Esophagus muscularis mucosa (tissue), 4 donors: ENCODE measurements around the gene DCAF15. TPM values are rescaled to one million over a fixed set of nuclear protein-coding genes. Genes with fewer than 3 reads are reported as not detected.

Experiments
- DNase-seq: peaks from one replicate; pipeline ENCODE4 v3.0.0-alpha.2; 2017; ENCODE audit errors: extremely low spot score
- H3K27ac ChIP-seq, 4 donors: fragments of 200-600 bp; sonication (generic); replicated peaks in 1 of 4; 1 replicate in 3 of 4; 2 replicates in 1 of 4; pipeline ENCODE4 v1.5.1; 2016 to 2019; ENCODE audit warnings: mild to moderate bottlenecking in 1 of 4
- H3K27me3 ChIP-seq, 4 donors: fragments of 200-600 bp; sonication (generic); one replicate each; pipeline versions ENCODE4 v1.5.1 to v1.6.0; 2016 to 2019
- H3K36me3 ChIP-seq, 4 donors: fragments of 200-600 bp; sonication (generic); one replicate each; pipeline ENCODE4 v1.5.1; 2016 to 2019
- H3K4me1 ChIP-seq, 4 donors: fragments of 200-600 bp; sonication (generic); one replicate each; pipeline ENCODE4 v1.5.1; 2016 to 2019
- H3K4me3 ChIP-seq, 4 donors: fragments of 200-600 bp; sonication (generic); 1 replicate in 2 of 4; 2 replicates in 2 of 4; pipeline ENCODE4 v1.5.1; 2016 to 2019; ENCODE audit warnings: mild to moderate bottlenecking in 4 of 4, moderate library complexity in 1 of 4
- H3K9me3 ChIP-seq, 4 donors: fragments of 200-600 bp; sonication (generic); 1 replicate in 3 of 4; 2 replicates in 1 of 4; pipeline ENCODE4 v1.5.1; 2016 to 2019
- EP300 ChIP-seq: sonication (generic); formaldehyde crosslinking; IDR thresholded peaks from one replicate; pipeline ENCODE4 v1.6.1; 2017; ENCODE audit warnings: antibody characterized with exemption
- POLR2A ChIP-seq: fragments of 450-650 bp; IDR thresholded peaks from one replicate; pipeline ENCODE4 v1.6.1; 2017; ENCODE audit warnings: antibody characterized with exemption, moderate library complexity, mild to moderate bottlenecking, low read depth
- POLR2AphosphoS5 ChIP-seq, 2 donors: sonication (generic); formaldehyde crosslinking; IDR thresholded peaks; one replicate each; pipeline ENCODE4 v1.6.1; 2017; ENCODE audit warnings: antibody characterized with exemption in 2 of 2
- WGBS: methylation state at CpG from one replicate; pipeline ENCODE4 v1.1.5; 2018; 5-methylcytosine and 5-hydroxymethylcytosine counted together
- intact Hi-C: fragments of 100-400 bp; cut with DNase I; formaldehyde crosslinking; loops from one replicate; pipeline ENCODE4 v1.15.1; 2023
- total RNA-seq, 4 donors: library from RNA; depleted of rRNA; stranded (reverse); fragments of >200 nt; gene quantifications; one replicate each; pipeline versions ENCODE4 v1.1.0 to v1.2.1, GENCODE V29; 2016
- TF ChIP-seq, protein P1 (sequence below), 3 experiments: fragments of 200-600 bp in 2 of 3; fragments of 450-650 bp in 1 of 3; sonication (generic) in 2 of 3; IDR thresholded peaks; one replicate each; pipeline ENCODE4 v1.5.1; 2017 to 2019; ENCODE audit warnings: antibody characterized with exemption in 3 of 3, mild to moderate bottlenecking in 2 of 3, moderate library complexity in 1 of 3

Gene DCAF15
- total RNA-seq, 4 donors from 2014 or later, result 9.8 to 23.9 (median 13.4) TPM

DNA sequence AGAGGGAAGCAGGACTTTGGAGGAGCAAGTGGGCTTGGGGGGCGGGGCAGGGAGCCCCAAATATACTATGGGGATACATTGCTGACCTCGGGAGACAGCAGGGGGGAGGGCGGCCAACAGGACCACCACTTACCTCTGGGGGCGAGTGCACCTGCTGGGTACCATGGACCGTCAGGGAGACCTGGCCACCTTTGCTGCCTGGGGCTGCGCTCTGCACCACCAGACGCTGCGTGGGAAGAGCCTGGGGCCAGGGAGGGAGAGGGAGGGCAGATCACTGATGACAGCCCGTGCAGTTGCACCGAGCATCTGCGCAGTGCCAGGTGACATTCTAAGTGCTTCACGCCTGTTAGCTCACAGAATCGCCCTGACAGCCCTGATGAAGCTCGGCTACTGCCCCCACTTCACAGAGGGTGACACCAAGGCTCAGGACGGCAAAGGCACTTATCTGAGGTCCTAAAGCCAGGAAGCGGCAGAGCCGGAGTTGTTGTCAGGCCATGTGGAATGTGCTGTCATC, 29.7 kb downstream of the DCAF15 start:
- intact Hi-C loops, result no loop called here

GRCh38 chr19:13982773-13983172, 30.5 kb downstream of the DCAF15 start:
- WGBS, result 98% methylated on average over 8 of the region's 9 CpGs
- peaks cover 39 to 48% (median 45%) of the 10 kb centered on the region in 4 donors for H3K4me1 ChIP-seq
- intact Hi-C loops, result no loop called here

More for the DNA sequence above, 29.7 kb downstream of the DCAF15 start:
- Histone ChIP-seq H3K27ac (no peak overlapping the region), H3K27me3 (no peaks in the 10 kb centered on the region), H3K4me1 (peaks cover 33 to 41% (median 39%) of the 10 kb centered on the region in 4 donors), H3K4me3 (no peak overlapping the region), H3K36me3 (peaks cover 0 to 12% (median 8%) of the 10 kb centered on the region in 4 donors), H3K9me3 (no peaks in the 10 kb centered on the region)
- DNase-seq, result no peak
- no peak for TF ChIP-seq EP300
- TF ChIP-seq POLR2A, result no peak
- TF ChIP-seq, protein P1, sequence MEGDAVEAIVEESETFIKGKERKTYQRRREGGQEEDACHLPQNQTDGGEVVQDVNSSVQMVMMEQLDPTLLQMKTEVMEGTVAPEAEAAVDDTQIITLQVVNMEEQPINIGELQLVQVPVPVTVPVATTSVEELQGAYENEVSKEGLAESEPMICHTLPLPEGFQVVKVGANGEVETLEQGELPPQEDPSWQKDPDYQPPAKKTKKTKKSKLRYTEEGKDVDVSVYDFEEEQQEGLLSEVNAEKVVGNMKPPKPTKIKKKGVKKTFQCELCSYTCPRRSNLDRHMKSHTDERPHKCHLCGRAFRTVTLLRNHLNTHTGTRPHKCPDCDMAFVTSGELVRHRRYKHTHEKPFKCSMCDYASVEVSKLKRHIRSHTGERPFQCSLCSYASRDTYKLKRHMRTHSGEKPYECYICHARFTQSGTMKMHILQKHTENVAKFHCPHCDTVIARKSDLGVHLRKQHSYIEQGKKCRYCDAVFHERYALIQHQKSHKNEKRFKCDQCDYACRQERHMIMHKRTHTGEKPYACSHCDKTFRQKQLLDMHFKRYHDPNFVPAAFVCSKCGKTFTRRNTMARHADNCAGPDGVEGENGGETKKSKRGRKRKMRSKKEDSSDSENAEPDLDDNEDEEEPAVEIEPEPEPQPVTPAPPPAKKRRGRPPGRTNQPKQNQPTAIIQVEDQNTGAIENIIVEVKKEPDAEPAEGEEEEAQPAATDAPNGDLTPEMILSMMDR (IDR thresholded peaks at IDR 0.05), result no peak
- no peak for TF ChIP-seq POLR2AphosphoS5 (IDR thresholded peaks at IDR 0.05)
- WGBS, result 94% methylated on average over 9 of the region's 17 CpGs

GRCh38 chr19:13983213-13983889, 31.0 kb downstream of the DCAF15 start:
- WGBS, result 85% methylated on average over 13 of the region's 21 CpGs
- TF ChIP-seq, protein P1 (IDR thresholded peaks at IDR 0.05), result no peak
- no peak for TF ChIP-seq POLR2A
- TF ChIP-seq EP300, result no peak
- no peak for TF ChIP-seq POLR2AphosphoS5 (IDR thresholded peaks at IDR 0.05)
- H3K9me3 ChIP-seq, result no peaks in the 10 kb centered on the region
- H3K36me3 ChIP-seq, result peaks cover 0 to 12% (median 8%) of the 10 kb centered on the region in 4 donors
- peaks cover 34 to 47% (median 41%) of the 10 kb centered on the region in 4 donors for H3K4me1 ChIP-seq
- H3K4me3 ChIP-seq, result no peak overlapping the region
- intact Hi-C loops, result no loop called here
- H3K27me3 ChIP-seq, result no peaks in the 10 kb centered on the region
- no peak for DNase-seq
- H3K27ac ChIP-seq, result no peak overlapping the region

More at GRCh38 chr19:13982773-13983172, 30.5 kb downstream of the DCAF15 start:
- no peak for TF ChIP-seq EP300
- TF ChIP-seq POLR2AphosphoS5 (IDR thresholded peaks at IDR 0.05), result no peak
- no peak for TF ChIP-seq POLR2A
- TF ChIP-seq, protein P1 (IDR thresholded peaks at IDR 0.05), result no peak
- Histone ChIP-seq H3K27me3 (no peaks in the 10 kb centered on the region), H3K27ac (no peak overlapping the region), H3K4me3 (no peak overlapping the region), H3K9me3 (no peaks in the 10 kb centered on the region), H3K36me3 (peaks cover 0 to 12% (median 8%) of the 10 kb centered on the region in 4 donors)
- no peak for DNase-seq

GRCh38 chr19:13984186-13984585, 31.9 kb downstream of the DCAF15 start:
- H3K4me3 ChIP-seq, result no peak overlapping the region
- H3K27ac ChIP-seq, result no peak overlapping the region
- peaks cover 29 to 40% (median 34%) of the 10 kb centered on the region in 4 donors for H3K4me1 ChIP-seq
- TF ChIP-seq POLR2A, result no peak
- no peak for TF ChIP-seq EP300
- TF ChIP-seq, protein P1 (IDR thresholded peaks at IDR 0.05), result no peak
- no peak for TF ChIP-seq POLR2AphosphoS5 (IDR thresholded peaks at IDR 0.05)
- intact Hi-C loops, result no loop called here
- WGBS, result 86% methylated on average over 13 of the region's 15 CpGs
- H3K9me3 ChIP-seq, result no peaks in the 10 kb centered on the region
- peaks cover 0 to 16% (median 10%) of the 10 kb centered on the region in 4 donors for H3K36me3 ChIP-seq
- no peaks in the 10 kb centered on the region for H3K27me3 ChIP-seq
- no peak for DNase-seq
